ENCODE measurements around the gene KCNIP3.
"Not testable (repeated sequence)": the region's sequence is repeated elsewhere in the genome, so short reads cannot be mapped to it uniquely, and the experiment has no call there.

The KCNIP3 gene

GRCh38 chr2:95374451-95374920 lies 77.3 kb downstream of the KCNIP3 start:
- H3K4me3 ChIP-seq (replicated peaks in 1 of 2; ENCODE audit: low read depth in 2 of 2, low read length in 2 of 2) = no peak overlapping the region
- no peak for DNase-seq (ENCODE audit: low read depth in 2 of 2)
- no peak for TF ChIP-seq CTCF (IDR thresholded peaks at IDR 0.05; ENCODE audit: low read depth, low read length)

- H3K4me3 ChIP-seq (replicated peaks in 1 of 2; ENCODE audit: low read depth in 2 of 2, low read length in 2 of 2) = no peak overlapping the region
- TF ChIP-seq CTCF (IDR thresholded peaks at IDR 0.05; ENCODE audit: low read depth, low read length) = no peak
- DNase-seq (ENCODE audit: low read depth in 2 of 2) = peak in 1 of 2 donors; percentile 8
These were observed 77.8 kb downstream of the KCNIP3 start for GRCh38 chr2:95374921-95375471.

GRCh38 chr2:95375532-95376150 lies 78.5 kb downstream of the KCNIP3 start:
- no peak overlapping the region for H3K4me3 ChIP-seq (replicated peaks in 1 of 2; ENCODE audit: low read depth in 2 of 2, low read length in 2 of 2)
- TF ChIP-seq CTCF (IDR thresholded peaks at IDR 0.05; ENCODE audit: low read depth, low read length) = no peak
- no peak for DNase-seq (ENCODE audit: low read depth in 2 of 2)

- TF ChIP-seq CTCF (IDR thresholded peaks at IDR 0.05; ENCODE audit: low read depth, low read length) = no peak
- DNase-seq (ENCODE audit: low read depth in 2 of 2) = no peak
- H3K4me3 ChIP-seq (replicated peaks in 1 of 2; ENCODE audit: low read depth in 2 of 2, low read length in 2 of 2) = no peak overlapping the region
These were observed 79.4 kb downstream of the KCNIP3 start for GRCh38 chr2:95376311-95377215.

- no peak for DNase-seq (ENCODE audit: low read depth in 2 of 2)
- H3K4me3 ChIP-seq (replicated peaks in 1 of 2; ENCODE audit: low read depth in 2 of 2, low read length in 2 of 2) = no peak overlapping the region
- TF ChIP-seq CTCF (IDR thresholded peaks at IDR 0.05; ENCODE audit: low read depth, low read length) = no peak
These were observed 80.3 kb downstream of the KCNIP3 start for GRCh38 chr2:95377216-95378123.

GRCh38 chr2:95378281-95378680 lies 81.1 kb downstream of the KCNIP3 start:
- not testable (repeated sequence) for DNase-seq (ENCODE audit: low read depth in 2 of 2); H3K4me3 ChIP-seq (replicated peaks in 1 of 2; ENCODE audit: low read depth in 2 of 2, low read length in 2 of 2)

Measured in cardiac fibroblast (primary cell).